Umbilical cord (tissue), 2 donors: ENCODE results near the gene CLEC14A. TPM values are rescaled to one million over a fixed set of nuclear protein-coding genes. Genes with fewer than 3 reads are reported as not detected.

Source experiments
- DNase-seq: peaks from one replicate; pipeline ENCODE4 v3.0.0-alpha.2; 2015; ENCODE audit warnings: low spot score
- total RNA-seq: library from RNA; depleted of rRNA; stranded (reverse); fragments of >200 nt; gene quantifications from one replicate; pipeline ENCODE4 v1.2.3, GENCODE V29; 2014; ENCODE audit warnings: low replicate concordance; ENCODE audit not compliant: insufficient read depth

CLEC14A gene
- total RNA-seq, 1 donor from 2014 or later: 15.4 TPM

DNA sequence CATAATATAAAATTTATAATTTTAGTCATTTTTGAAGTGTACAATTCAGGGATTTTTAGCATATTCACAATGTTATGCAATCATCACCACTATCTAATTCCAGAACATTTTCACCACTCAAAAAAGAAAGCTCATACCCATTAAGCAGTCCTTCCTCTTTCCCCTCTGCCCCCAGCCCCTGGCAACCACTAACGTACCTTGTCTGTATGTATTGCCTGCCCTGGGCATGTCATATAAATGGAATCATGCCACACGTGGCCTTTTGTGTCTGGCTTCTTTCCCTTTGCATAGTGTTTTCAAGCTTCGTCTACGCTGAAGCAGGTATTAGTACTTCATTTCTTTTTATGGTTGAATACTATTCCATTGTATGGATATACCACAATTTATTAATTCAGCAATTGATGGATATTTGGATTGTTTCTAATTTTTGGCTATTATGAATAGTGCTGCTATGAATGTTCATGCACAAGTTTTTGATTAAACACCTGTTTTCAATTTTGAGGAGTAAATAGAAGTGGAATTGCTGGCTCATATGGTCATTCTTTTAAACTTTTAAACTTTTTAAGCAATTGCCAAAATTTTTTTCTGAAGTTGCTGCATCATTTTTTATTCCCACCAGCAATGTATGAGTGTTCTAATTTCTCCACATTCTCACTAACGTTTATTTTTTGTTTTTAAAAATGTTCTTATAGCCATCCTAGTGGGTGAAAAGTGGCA, 49.8 kb downstream of the CLEC14A start:
- no peak for DNase-seq

GRCh38 chr14:38205119-38205813, 50.6 kb downstream of the CLEC14A start:
- no peak for DNase-seq

GRCh38 chr14:38204719-38205115, 51.2 kb downstream of the CLEC14A start:
- DNase-seq: no peak

Other genes with a start within 250 kb of the CLEC14A start
- 5.8 TPM for gene SSTR1, start 48.2 kb downstream of the CLEC14A start, total RNA-seq